GM21423 (cell line): ENCODE data around the gene SPSB2.

Experiments used
- ATAC-seq: cut with Tn5 transposase; IDR thresholded peaks from one replicate; pipeline ENCODE4 v1.9.1; 2021; ENCODE audit warnings: mild to moderate bottlenecking, moderate library complexity; ENCODE audit not compliant: unreplicated experiment

Gene SPSB2

GRCh38 chr12:6853626-6854025 is 19.5 kb downstream of the SPSB2 start:
- ATAC-seq = no peak

- ATAC-seq = no peak
Measured at GRCh38 chr12:6852651-6853354, 20.3 kb downstream of the SPSB2 start.

- peak; percentile 72 for ATAC-seq
Measured at GRCh38 chr12:6851921-6852650, 21.0 kb downstream of the SPSB2 start, which contains the start of gene USP5. Gene USP5 (plus strand): TSS chr12:6852150. CDS start chr12:6852180, 30 bp downstream.

GRCh38 chr12:6851153-6851920 is 21.8 kb downstream of the SPSB2 start, which contains the start of gene CDCA3:
Gene CDCA3 (minus strand): TSS chr12:6851286. CDS start chr12:6850952, 334 bp downstream.
- peak; percentile 42 for ATAC-seq

GRCh38 chr12:6850796-6851152 is 22.3 kb downstream of the SPSB2 start:
- no peak for ATAC-seq

GRCh38 chr12:6849976-6850560 is 23.0 kb downstream of the SPSB2 start:
- no peak for ATAC-seq

GRCh38 chr12:6849427-6849826 is 23.7 kb downstream of the SPSB2 start:
- ATAC-seq = no peak

GRCh38 chr12:6847676-6848075 is 25.4 kb downstream of the SPSB2 start:
- no peak for ATAC-seq

GRCh38 chr12:6846316-6846869 is 26.7 kb downstream of the SPSB2 start:
- no peak for ATAC-seq

GRCh38 chr12:6845395-6845794 is 27.7 kb downstream of the SPSB2 start:
- ATAC-seq = no peak

GRCh38 chr12:6843118-6843902 is 29.8 kb downstream of the SPSB2 start:
- no peak for ATAC-seq

- ATAC-seq = no peak
Measured at GRCh38 chr12:6842075-6842474, 31.0 kb downstream of the SPSB2 start.

- no peak for ATAC-seq
Measured at GRCh38 chr12:6840761-6841515, 32.2 kb downstream of the SPSB2 start, which contains the start of gene GNB3. Gene GNB3 (plus strand): TSS chr12:6840925. CDS start chr12:6841288, 363 bp downstream.

- no peak for ATAC-seq
Measured at GRCh38 chr12:6840330-6840729, 32.8 kb downstream of the SPSB2 start.

GRCh38 chr12:6839482-6840201 is 33.5 kb downstream of the SPSB2 start:
- peak; percentile 62 for ATAC-seq

- ATAC-seq = no peak
Measured at GRCh38 chr12:6838854-6839253, 34.2 kb downstream of the SPSB2 start.

- no peak for ATAC-seq
Measured at GRCh38 chr12:6837370-6838060, 35.6 kb downstream of the SPSB2 start.

- no peak for ATAC-seq
Measured at GRCh38 chr12:6836851-6837250, 36.3 kb downstream of the SPSB2 start.
